ENCODE results near the gene FASN.

GRCh38 chr17:82097919-82098168 is 192 bp downstream of the FASN start:
- TF ChIP-seq CTCF (IDR thresholded peaks at IDR 0.05) (no peak), EZH2 (IDR thresholded peaks at IDR 0.05; ENCODE audit: borderline replicate concordance, insufficient read depth, low read depth, low read length, poor library complexity, severe bottlenecking) (no peak)

Measured in B cell (primary cell).